SK-N-SH treated with all-trans-retinoic acid at 6 μM for 48 hours (cell line): ENCODE data around the gene C5orf22.

ENCODE experiments used
- ATAC-seq: fragments of 200-7000 bp; cut with Tn5 transposase; 3 replicates; pipeline ENCODE4 v1.9.1; 2020; ENCODE audit warnings: mild to moderate bottlenecking, moderate library complexity
- BACH2 ChIP-seq: fragments of 250-450 bp; sonication (Bioruptor Pico); IDR thresholded peaks from 2 replicates; pipeline ENCODE4 v1.9.0; 2021; ENCODE audit warnings: mild to moderate bottlenecking, borderline replicate concordance
- CSDC2 ChIP-seq: fragments of 250-450 bp; sonication (Bioruptor Pico); IDR thresholded peaks from 2 replicates; pipeline ENCODE4 v1.5.0; 2020; ENCODE audit warnings: mild to moderate bottlenecking, moderate library complexity
- GLIS3 ChIP-seq: fragments of 250-450 bp; sonication (Bioruptor Pico); IDR thresholded peaks from 2 replicates; pipeline ENCODE4 v1.5.0; 2020; ENCODE audit warnings: mild to moderate bottlenecking, moderate library complexity
- ISL1 ChIP-seq: fragments of 250-450 bp; sonication (Bioruptor Pico); IDR thresholded peaks from 2 replicates; pipeline ENCODE4 v2.1.2; 2022; ENCODE audit warnings: mild to moderate bottlenecking, moderate library complexity
- OSR1 ChIP-seq: fragments of 250-450 bp; sonication (Bioruptor Pico); IDR thresholded peaks from 2 replicates; pipeline ENCODE4 v1.8.0; 2022; ENCODE audit warnings: moderate library complexity, mild to moderate bottlenecking, inconsistent platforms
- PPARA ChIP-seq: fragments of 250-450 bp; sonication (Bioruptor Pico); IDR thresholded peaks from 2 replicates; pipeline ENCODE4 v1.5.0; 2020; ENCODE audit warnings: mild to moderate bottlenecking, borderline replicate concordance
- RARB ChIP-seq: fragments of 250-450 bp; sonication (Bioruptor Pico); IDR thresholded peaks from 2 replicates; pipeline ENCODE4 v1.8.0; 2021; ENCODE audit warnings: mild to moderate bottlenecking, moderate library complexity
- TOX ChIP-seq: fragments of 250-450 bp; sonication (Bioruptor Pico); IDR thresholded peaks from 2 replicates; pipeline ENCODE4 v1.8.0; 2021; ENCODE audit warnings: mild to moderate bottlenecking, moderate library complexity, borderline replicate concordance
- ZC3H10 ChIP-seq: fragments of 250-450 bp; sonication (Bioruptor Pico); IDR thresholded peaks from 2 replicates; pipeline ENCODE4 v1.5.1; 2021; ENCODE audit warnings: mild to moderate bottlenecking, moderate library complexity
- ZFP30 ChIP-seq: fragments of 450-650 bp; formaldehyde crosslinking; IDR thresholded peaks from 2 replicates; pipeline ENCODE4 v1.5.0; 2022; ENCODE audit warnings: mild to moderate bottlenecking, moderate library complexity
- ZNF565 ChIP-seq: fragments of 450-650 bp; formaldehyde crosslinking; conservative IDR thresholded peaks from 2 replicates; pipeline ENCODE4 v1.5.0; 2020; ENCODE audit warnings: low read depth, mild to moderate bottlenecking, moderate library complexity
- ZNF70 ChIP-seq: fragments of 450-650 bp; formaldehyde crosslinking; IDR thresholded peaks from 2 replicates; pipeline ENCODE4 v1.5.0; 2020; ENCODE audit warnings: mild to moderate bottlenecking, moderate library complexity
- TF ChIP-seq, protein P1 (sequence below): fragments of 250-450 bp; sonication (Bioruptor Pico); IDR thresholded peaks from 2 replicates; pipeline ENCODE4 v1.5.0; 2020; ENCODE audit warnings: mild to moderate bottlenecking, moderate library complexity
- TF ChIP-seq, protein P2 (sequence below): fragments of 250-450 bp; sonication (Bioruptor Pico); IDR thresholded peaks from 2 replicates; pipeline ENCODE4 v1.8.0; 2020; ENCODE audit warnings: mild to moderate bottlenecking, moderate library complexity, borderline replicate concordance
- TF ChIP-seq, protein P3 (sequence below): fragments of 250-450 bp; sonication (Bioruptor Pico); IDR thresholded peaks from 2 replicates; pipeline ENCODE4 v1.5.1; 2021; ENCODE audit warnings: mild to moderate bottlenecking, moderate library complexity
- TF ChIP-seq, protein P4 (sequence below): fragments of 250-450 bp; sonication (Bioruptor Pico); IDR thresholded peaks from 2 replicates; pipeline ENCODE4 v1.8.0; 2021; ENCODE audit warnings: low read depth, mild to moderate bottlenecking, moderate library complexity, borderline replicate concordance

Gene C5orf22

DNA sequence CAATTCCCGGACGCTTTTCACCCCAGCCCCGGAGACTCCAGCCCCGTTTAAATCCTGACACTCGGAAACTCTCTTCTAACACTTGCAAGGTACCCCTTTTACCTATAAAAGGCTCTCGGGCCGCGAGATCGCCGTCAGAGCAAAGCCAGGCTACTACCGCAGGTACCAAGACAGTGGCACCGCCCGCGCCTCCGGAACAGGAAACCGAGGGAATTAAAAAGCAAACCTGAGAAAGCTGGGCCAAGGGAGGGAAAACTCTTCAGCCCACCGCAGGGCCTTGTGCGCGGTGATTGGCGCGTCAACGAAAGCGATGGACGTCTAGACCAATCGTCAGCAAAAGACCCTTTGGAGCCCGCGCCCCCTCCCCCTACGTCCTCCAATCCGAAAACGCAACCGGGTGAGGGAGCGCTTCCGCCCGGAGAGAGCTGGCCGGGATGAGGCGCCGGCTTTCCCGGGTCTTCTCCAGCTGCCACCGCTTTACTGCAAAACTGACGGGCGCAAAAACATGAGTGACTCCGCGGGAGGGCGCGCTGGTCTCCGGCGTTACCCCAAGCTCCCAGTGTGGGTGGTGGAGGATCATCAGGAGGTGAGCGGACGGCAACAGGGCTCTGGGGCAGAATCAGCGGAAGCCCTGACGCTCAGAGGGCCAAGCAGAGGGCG is at the start of gene C5orf22, which contains the start of gene DROSHA:
Gene C5orf22 (plus strand): TSS at position 414 of the 660 bp plus-strand sequence. CDS start 92 bp downstream, at position 506.
Gene DROSHA (minus strand): TSS at position 206 of the 660 bp plus-strand sequence. CDS start 3,034 bp downstream, outside the sequence.
- TF ChIP-seq ZNF70 (CRISPR knock-in tag) (peak; percentile 16; the same call in 1 of the 2 replicates), ZNF565 (CRISPR knock-in tag) (0 out of 2 replicates have a peak, but pooled peaks have one; percentile 11), GLIS3 (CRISPR knock-in tag) (no peak)
- TF ChIP-seq, protein P1, sequence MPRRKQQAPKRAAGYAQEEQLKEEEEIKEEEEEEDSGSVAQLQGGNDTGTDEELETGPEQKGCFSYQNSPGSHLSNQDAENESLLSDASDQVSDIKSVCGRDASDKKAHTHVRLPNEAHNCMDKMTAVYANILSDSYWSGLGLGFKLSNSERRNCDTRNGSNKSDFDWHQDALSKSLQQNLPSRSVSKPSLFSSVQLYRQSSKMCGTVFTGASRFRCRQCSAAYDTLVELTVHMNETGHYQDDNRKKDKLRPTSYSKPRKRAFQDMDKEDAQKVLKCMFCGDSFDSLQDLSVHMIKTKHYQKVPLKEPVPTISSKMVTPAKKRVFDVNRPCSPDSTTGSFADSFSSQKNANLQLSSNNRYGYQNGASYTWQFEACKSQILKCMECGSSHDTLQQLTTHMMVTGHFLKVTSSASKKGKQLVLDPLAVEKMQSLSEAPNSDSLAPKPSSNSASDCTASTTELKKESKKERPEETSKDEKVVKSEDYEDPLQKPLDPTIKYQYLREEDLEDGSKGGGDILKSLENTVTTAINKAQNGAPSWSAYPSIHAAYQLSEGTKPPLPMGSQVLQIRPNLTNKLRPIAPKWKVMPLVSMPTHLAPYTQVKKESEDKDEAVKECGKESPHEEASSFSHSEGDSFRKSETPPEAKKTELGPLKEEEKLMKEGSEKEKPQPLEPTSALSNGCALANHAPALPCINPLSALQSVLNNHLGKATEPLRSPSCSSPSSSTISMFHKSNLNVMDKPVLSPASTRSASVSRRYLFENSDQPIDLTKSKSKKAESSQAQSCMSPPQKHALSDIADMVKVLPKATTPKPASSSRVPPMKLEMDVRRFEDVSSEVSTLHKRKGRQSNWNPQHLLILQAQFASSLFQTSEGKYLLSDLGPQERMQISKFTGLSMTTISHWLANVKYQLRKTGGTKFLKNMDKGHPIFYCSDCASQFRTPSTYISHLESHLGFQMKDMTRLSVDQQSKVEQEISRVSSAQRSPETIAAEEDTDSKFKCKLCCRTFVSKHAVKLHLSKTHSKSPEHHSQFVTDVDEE (CRISPR knock-in tag) = no peak
- ATAC-seq = peak; percentile 98

DNA sequence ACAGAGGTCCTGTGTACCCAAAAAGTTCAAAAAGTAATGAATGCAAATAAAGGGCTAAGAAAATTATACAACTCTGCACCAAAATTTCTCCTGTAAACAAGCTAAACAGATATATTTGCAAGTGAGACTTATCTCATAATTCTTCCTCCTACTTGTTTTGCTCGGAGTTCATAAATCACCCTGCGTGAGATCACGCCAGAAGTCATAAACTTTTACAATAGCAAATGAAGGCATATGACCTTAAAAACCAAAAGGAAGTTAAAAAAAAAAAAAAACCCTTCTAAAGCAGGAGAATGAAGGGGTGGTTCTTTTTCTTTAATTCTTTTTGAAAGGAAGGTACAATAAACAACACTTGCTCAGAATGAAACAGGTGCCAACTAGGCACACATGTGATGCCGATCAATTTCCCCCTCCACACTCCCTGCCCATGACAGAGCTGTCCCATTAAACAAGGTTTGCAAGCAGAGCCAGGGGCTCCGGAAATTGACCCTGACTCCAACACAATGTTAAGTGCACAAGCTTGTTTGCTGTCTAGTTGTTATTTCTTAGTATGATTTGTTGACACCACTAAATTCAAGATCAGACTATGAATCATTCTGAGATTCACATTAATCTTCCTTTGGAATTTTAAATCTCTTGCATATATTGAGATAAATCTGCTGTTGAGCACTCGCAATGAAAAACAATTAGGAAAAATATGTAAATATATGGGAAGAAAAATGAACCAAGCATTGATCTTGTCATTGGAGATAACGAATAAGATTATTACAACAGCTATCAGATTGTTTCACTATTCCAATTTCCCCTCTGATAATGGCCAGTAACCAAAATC is 46.5 kb upstream of the C5orf22 start:
- TF ChIP-seq, protein P2, sequence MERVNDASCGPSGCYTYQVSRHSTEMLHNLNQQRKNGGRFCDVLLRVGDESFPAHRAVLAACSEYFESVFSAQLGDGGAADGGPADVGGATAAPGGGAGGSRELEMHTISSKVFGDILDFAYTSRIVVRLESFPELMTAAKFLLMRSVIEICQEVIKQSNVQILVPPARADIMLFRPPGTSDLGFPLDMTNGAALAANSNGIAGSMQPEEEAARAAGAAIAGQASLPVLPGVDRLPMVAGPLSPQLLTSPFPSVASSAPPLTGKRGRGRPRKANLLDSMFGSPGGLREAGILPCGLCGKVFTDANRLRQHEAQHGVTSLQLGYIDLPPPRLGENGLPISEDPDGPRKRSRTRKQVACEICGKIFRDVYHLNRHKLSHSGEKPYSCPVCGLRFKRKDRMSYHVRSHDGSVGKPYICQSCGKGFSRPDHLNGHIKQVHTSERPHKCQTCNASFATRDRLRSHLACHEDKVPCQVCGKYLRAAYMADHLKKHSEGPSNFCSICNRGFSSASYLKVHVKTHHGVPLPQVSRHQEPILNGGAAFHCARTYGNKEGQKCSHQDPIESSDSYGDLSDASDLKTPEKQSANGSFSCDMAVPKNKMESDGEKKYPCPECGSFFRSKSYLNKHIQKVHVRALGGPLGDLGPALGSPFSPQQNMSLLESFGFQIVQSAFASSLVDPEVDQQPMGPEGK (CRISPR knock-in tag) = no peak
- TF ChIP-seq CSDC2 (CRISPR knock-in tag) (no peak), RARB (peak; percentile 80; the same call in 1 of the 2 replicates), ZNF565 (CRISPR knock-in tag) (no peak), GLIS3 (CRISPR knock-in tag) (no peak), OSR1 (CRISPR knock-in tag) (no peak), ISL1 (CRISPR knock-in tag) (peak; percentile 76), ZNF70 (CRISPR knock-in tag) (no peak), TOX (CRISPR knock-in tag) (peak; percentile 84; the same call in 1 of the 2 replicates), PPARA (CRISPR knock-in tag) (no peak), ZFP30 (CRISPR knock-in tag) (no peak)
- TF ChIP-seq, protein P3, sequence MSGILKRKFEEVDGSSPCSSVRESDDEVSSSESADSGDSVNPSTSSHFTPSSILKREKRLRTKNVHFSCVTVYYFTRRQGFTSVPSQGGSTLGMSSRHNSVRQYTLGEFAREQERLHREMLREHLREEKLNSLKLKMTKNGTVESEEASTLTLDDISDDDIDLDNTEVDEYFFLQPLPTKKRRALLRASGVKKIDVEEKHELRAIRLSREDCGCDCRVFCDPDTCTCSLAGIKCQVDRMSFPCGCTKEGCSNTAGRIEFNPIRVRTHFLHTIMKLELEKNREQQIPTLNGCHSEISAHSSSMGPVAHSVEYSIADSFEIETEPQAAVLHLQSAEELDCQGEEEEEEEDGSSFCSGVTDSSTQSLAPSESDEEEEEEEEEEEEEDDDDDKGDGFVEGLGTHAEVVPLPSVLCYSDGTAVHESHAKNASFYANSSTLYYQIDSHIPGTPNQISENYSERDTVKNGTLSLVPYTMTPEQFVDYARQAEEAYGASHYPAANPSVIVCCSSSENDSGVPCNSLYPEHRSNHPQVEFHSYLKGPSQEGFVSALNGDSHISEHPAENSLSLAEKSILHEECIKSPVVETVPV (CRISPR knock-in tag) = no peak
- TF ChIP-seq, protein P4, sequence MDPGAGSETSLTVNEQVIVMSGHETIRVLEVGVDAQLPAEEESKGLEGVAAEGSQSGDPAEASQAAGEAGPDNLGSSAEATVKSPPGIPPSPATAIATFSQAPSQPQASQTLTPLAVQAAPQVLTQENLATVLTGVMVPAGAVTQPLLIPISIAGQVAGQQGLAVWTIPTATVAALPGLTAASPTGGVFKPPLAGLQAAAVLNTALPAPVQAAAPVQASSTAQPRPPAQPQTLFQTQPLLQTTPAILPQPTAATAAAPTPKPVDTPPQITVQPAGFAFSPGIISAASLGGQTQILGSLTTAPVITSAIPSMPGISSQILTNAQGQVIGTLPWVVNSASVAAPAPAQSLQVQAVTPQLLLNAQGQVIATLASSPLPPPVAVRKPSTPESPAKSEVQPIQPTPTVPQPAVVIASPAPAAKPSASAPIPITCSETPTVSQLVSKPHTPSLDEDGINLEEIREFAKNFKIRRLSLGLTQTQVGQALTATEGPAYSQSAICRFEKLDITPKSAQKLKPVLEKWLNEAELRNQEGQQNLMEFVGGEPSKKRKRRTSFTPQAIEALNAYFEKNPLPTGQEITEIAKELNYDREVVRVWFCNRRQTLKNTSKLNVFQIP (CRISPR knock-in tag) = peak; percentile 54; the same call in 1 of the 2 replicates
- peak; percentile 65 for ATAC-seq

DNA sequence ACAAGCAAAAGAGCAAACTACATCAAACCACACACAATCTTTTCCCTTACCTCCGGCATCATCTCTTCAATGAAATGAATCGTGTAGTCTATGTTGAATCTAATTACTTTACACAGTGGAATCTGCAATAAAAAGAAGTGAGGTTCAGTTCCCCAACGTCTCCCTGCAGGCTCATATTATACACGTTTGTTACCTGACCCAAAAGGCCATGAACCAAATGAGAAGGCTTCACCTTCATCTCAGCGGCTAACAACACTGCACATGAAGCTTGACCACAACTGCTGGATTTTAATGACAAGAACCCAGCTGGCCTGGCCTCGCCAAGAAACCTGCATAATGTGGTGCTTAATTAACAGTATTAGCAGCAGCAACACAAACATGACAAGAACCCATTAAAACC is 45.7 kb upstream of the C5orf22 start:
- no peak; the same call in 2 of the 3 replicates for ATAC-seq
- TF ChIP-seq BACH2 = no peak
- TF ChIP-seq, protein P1 (CRISPR knock-in tag) = no peak
- TF ChIP-seq TOX (CRISPR knock-in tag) = no peak
- no peak for TF ChIP-seq ZC3H10 (CRISPR knock-in tag)
- no peak for TF ChIP-seq ZFP30 (CRISPR knock-in tag)
- TF ChIP-seq, protein P4 (CRISPR knock-in tag) = no peak
- no peak for TF ChIP-seq CSDC2 (CRISPR knock-in tag)
- no peak for TF ChIP-seq ZNF70 (CRISPR knock-in tag)
- TF ChIP-seq GLIS3 (CRISPR knock-in tag) = no peak
- TF ChIP-seq, protein P3 (CRISPR knock-in tag) = no peak
- TF ChIP-seq, protein P2 (CRISPR knock-in tag) = no peak
